Activated T-helper 17 cell treated with anti-CD3 and anti-CD28 coated beads, Interleukin-2, amount 50 U/mL, for 72 hours (primary cell): ENCODE measurements around the gene CLCA1. TPM values are rescaled to one million over a fixed set of nuclear protein-coding genes. Genes with fewer than 3 reads are reported as not detected.
A peak's percentile ranks its signal among the peaks of the same experiment; 100 is the strongest.

Experiments
- ATAC-seq: fragments of 150-1000 bp; cut with Tn5 transposase; replicated peaks from 2 replicates; pipeline ENCODE4 v1.10.0; 2021; ENCODE audit warnings: mild to moderate bottlenecking, moderate library complexity
- H3K27ac Mint-ChIP-seq: one replicate; pipeline ENCODE4 v1.8.0; 2022; ENCODE audit warnings: mixed read lengths
- H3K27me3 Mint-ChIP-seq: one replicate; pipeline ENCODE4 v1.8.0; 2022; ENCODE audit warnings: mixed read lengths
- H3K36me3 Mint-ChIP-seq: one replicate; pipeline ENCODE4 v1.8.0; 2022; ENCODE audit warnings: low read depth, mild to moderate bottlenecking, mixed read lengths
- H3K4me1 Mint-ChIP-seq: one replicate; pipeline ENCODE4 v1.8.0; 2022; ENCODE audit warnings: mixed read lengths
- H3K4me3 Mint-ChIP-seq: one replicate; pipeline ENCODE4 v1.8.0; 2022; ENCODE audit warnings: mild to moderate bottlenecking, mixed read lengths
- H3K9me3 Mint-ChIP-seq: one replicate; pipeline ENCODE4 v1.8.0; 2022; ENCODE audit warnings: mixed read lengths
- total RNA-seq, 2 donors: library from RNA; stranded (reverse); gene quantifications; one replicate each; pipeline ENCODE4 v1.2.3, GENCODE V29; 2022

CLCA1 gene
- total RNA-seq = not detected

GRCh38 chr1:86468501-86468977 is at the start of gene CLCA1:
TSS of gene CLCA1 (plus strand) at chr1:86468927. CDS start at chr1:86468972, 45 bp downstream.
- no peaks in the 10 kb centered on the region for H3K36me3 Mint-ChIP-seq
- no peak within 1 kb of the TSS for H3K27ac Mint-ChIP-seq
- no peaks in the 10 kb centered on the region for H3K9me3 Mint-ChIP-seq
- peaks cover 17% of the 10 kb centered on the region for H3K27me3 Mint-ChIP-seq
- no peak for ATAC-seq
- peaks cover 5% of the 10 kb centered on the region for H3K4me1 Mint-ChIP-seq
- H3K4me3 Mint-ChIP-seq = no peak within 1 kb of the TSS

DNA sequence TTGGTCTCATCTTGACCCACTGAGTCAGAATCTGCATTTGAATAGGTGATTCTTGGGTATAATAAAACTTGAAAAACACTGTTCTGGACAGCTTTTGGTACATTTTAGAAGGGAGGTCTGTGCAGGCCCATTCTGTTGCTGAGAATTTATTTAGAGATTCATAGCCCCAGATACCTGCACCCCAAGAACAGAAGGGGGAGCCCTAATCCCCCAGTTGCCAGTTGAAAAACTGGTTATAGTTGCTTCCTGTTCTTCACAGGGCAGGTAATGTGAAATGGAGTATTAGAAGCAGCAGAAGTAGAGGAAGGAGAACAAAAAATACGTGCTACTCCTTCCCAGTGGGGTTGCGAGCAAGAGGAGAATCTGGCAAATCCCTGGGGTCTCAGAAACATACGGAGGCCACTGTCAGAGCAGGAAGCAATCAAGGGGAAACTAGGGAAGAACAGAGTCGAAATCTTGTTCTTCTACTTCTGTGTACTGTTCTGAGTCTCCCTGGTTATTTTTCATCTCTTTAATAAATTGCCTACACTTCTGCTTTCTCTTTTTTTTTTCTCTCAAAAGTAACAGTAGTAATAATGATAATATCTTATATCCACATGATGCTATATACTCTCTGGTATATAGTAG is 49.3 kb upstream of the CLCA1 start:
- Mint-ChIP-seq H3K4me3 (peak overlapping the region; percentile 7), H3K27me3 (no peaks in the 10 kb centered on the region), H3K9me3 (no peaks in the 10 kb centered on the region), H3K4me1 (no peaks in the 10 kb centered on the region), H3K36me3 (no peaks in the 10 kb centered on the region), H3K27ac (peak overlapping the region; percentile 39)
- ATAC-seq = peak; percentile 63

GRCh38 chr1:86421601-86422280 is 47.0 kb upstream of the CLCA1 start:
- no peak overlapping the region for H3K4me3 Mint-ChIP-seq
- H3K9me3 Mint-ChIP-seq = no peaks in the 10 kb centered on the region
- no peaks in the 10 kb centered on the region for H3K4me1 Mint-ChIP-seq
- no peak for ATAC-seq
- no peaks in the 10 kb centered on the region for H3K36me3 Mint-ChIP-seq
- no peak overlapping the region for H3K27ac Mint-ChIP-seq
- H3K27me3 Mint-ChIP-seq = peaks cover 2% of the 10 kb centered on the region

- no peak for ATAC-seq
- Mint-ChIP-seq H3K9me3 (no peaks in the 10 kb centered on the region), H3K36me3 (no peaks in the 10 kb centered on the region), H3K4me1 (no peaks in the 10 kb centered on the region), H3K27ac (no peak overlapping the region), H3K4me3 (no peak overlapping the region), H3K27me3 (peaks cover 3% of the 10 kb centered on the region)
Measured at GRCh38 chr1:86423473-86423872, 45.3 kb upstream of the CLCA1 start.

- no peak for ATAC-seq
- H3K4me3 Mint-ChIP-seq = no peak within 1 kb of the TSS
- H3K27ac Mint-ChIP-seq = no peak within 1 kb of the TSS
- no peaks in the 10 kb centered on the region for H3K36me3 Mint-ChIP-seq
- H3K4me1 Mint-ChIP-seq = no peaks in the 10 kb centered on the region
- no peaks in the 10 kb centered on the region for H3K9me3 Mint-ChIP-seq
- peaks cover 3% of the 10 kb centered on the region for H3K27me3 Mint-ChIP-seq
Measured at GRCh38 chr1:86423873-86424272, 44.9 kb upstream of the CLCA1 start, which contains the start of gene CLCA2. TSS of gene CLCA2 (plus strand) at chr1:86424171. CDS start at chr1:86424248, 77 bp downstream.

GRCh38 chr1:86429122-86429725 is 39.5 kb upstream of the CLCA1 start:
- no peak overlapping the region for H3K27ac Mint-ChIP-seq
- no peaks in the 10 kb centered on the region for H3K36me3 Mint-ChIP-seq
- H3K4me3 Mint-ChIP-seq = no peak overlapping the region
- H3K27me3 Mint-ChIP-seq = peaks cover 3% of the 10 kb centered on the region
- H3K4me1 Mint-ChIP-seq = no peaks in the 10 kb centered on the region
- no peak for ATAC-seq
- H3K9me3 Mint-ChIP-seq = no peaks in the 10 kb centered on the region

DNA sequence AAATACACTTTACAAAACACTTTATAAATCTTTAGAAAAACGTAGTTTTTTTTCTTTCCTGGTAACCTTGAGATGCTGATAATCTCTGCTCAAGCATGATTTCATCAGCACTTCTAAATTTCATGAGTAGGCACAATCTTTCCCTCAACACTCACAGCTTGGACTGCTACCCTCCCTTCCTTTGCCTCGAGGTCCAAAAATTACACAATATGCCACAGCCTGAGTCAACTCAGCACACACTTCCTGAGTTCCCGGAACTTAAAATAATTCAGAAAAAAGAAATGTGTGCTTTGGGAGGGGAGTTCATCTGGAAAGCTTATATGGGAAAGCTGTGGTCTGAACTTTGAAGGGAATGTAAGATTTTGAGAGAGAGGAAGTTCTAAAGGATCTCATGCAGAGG is 38.9 kb upstream of the CLCA1 start:
- Mint-ChIP-seq H3K36me3 (no peaks in the 10 kb centered on the region), H3K9me3 (no peaks in the 10 kb centered on the region), H3K27me3 (peaks cover 3% of the 10 kb centered on the region), H3K4me1 (no peaks in the 10 kb centered on the region), H3K4me3 (no peak overlapping the region), H3K27ac (no peak overlapping the region)
- ATAC-seq = peak; percentile 98

DNA sequence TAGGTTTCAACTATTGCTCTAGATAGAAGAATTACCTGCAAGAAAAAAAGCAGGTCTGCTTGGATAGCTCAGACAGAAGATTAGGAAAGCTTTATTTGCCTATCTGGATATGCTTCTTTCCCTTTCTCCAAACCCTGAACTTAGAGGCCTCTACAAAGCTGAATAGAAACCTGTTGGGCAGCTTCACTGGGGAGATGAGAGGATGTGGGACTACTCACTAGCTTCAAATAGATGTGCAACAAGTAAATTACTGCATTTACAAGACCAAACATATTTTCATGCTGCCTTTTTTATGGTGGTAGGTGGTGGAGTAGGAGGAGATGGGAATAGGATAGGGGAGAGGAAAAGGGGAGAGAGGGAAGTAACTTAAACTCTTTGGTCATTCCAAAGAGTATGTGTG is 38.4 kb upstream of the CLCA1 start:
- Mint-ChIP-seq H3K36me3 (no peaks in the 10 kb centered on the region), H3K27ac (no peak overlapping the region), H3K9me3 (no peaks in the 10 kb centered on the region), H3K27me3 (peaks cover 3% of the 10 kb centered on the region), H3K4me3 (no peak overlapping the region), H3K4me1 (no peaks in the 10 kb centered on the region)
- ATAC-seq = peak; percentile 11

DNA sequence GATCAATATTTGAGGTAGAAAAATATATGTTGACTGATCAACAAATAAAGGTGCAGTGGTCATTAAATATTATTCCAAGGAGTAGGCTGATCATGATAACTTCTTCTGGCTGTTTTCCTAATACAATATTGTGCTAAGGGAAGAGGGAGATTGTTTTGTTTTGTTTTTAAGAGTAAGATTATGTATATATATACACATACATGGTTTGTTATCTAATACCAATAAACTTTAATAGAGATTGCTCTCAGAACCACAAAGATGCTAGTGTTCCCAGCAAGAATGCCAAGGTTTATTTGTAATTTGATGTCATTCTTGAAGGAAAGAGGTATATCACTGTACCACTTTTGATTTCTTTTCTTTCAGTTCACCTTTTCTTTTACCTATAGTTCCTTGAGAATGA is 34.7 kb upstream of the CLCA1 start:
- Mint-ChIP-seq H3K36me3 (no peaks in the 10 kb centered on the region), H3K27ac (no peak overlapping the region), H3K9me3 (no peaks in the 10 kb centered on the region), H3K4me1 (no peaks in the 10 kb centered on the region), H3K4me3 (no peak overlapping the region), H3K27me3 (peaks cover 8% of the 10 kb centered on the region)
- ATAC-seq = no peak

DNA sequence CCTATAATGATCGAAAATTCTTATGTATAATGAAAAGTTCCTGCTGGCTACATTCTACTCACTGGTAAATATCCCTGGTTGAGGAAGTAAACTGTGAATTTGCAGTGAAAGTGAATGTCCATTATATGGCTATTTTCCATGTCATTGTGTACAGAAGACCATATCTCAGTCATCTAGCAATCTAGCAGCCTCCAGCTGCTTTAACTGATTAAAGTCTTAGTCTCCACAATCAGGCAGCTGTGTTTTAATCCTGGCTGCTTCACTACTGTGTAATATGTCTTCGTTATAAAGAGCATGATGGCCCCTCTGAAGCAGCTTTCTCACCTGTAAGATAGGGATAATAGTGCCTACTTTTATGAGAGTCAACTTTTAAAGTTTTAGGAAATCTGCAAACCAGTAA is 33.4 kb upstream of the CLCA1 start:
- Mint-ChIP-seq H3K4me1 (no peaks in the 10 kb centered on the region), H3K4me3 (no peak overlapping the region), H3K27ac (no peak overlapping the region), H3K9me3 (no peaks in the 10 kb centered on the region), H3K36me3 (no peaks in the 10 kb centered on the region), H3K27me3 (peaks cover 8% of the 10 kb centered on the region)
- ATAC-seq = no peak

GRCh38 chr1:86436041-86436440 is 32.7 kb upstream of the CLCA1 start:
- ATAC-seq = no peak
- Mint-ChIP-seq H3K4me1 (no peaks in the 10 kb centered on the region), H3K27ac (no peak overlapping the region), H3K4me3 (no peak overlapping the region), H3K9me3 (no peaks in the 10 kb centered on the region), H3K27me3 (peaks cover 8% of the 10 kb centered on the region), H3K36me3 (no peaks in the 10 kb centered on the region)

- H3K4me3 Mint-ChIP-seq = no peak overlapping the region
- H3K27ac Mint-ChIP-seq = no peak overlapping the region
- no peaks in the 10 kb centered on the region for H3K9me3 Mint-ChIP-seq
- H3K36me3 Mint-ChIP-seq = no peaks in the 10 kb centered on the region
- ATAC-seq = no peak
- H3K4me1 Mint-ChIP-seq = peaks cover 4% of the 10 kb centered on the region
- H3K27me3 Mint-ChIP-seq = peaks cover 8% of the 10 kb centered on the region
Measured at GRCh38 chr1:86441581-86441980, 27.1 kb upstream of the CLCA1 start.

DNA sequence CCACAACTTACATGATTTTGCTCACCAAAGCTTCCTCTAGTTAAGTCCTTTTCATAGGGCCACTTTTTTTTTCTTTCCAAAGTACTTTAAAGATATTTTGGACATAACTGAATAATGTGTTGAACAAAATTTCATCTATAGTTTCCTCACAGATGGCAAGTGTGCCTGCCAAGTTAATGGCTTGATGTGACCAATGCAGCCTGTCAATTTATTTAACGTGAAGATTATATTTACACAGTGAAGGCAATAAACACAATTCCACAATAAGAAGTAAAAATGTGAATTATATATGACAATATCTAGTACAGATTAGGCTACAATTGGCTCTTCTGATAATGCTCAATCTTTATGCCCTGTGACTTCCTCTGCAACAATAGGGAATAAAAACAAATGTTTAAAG is 26.7 kb upstream of the CLCA1 start:
- no peak overlapping the region for H3K4me3 Mint-ChIP-seq
- no peak overlapping the region for H3K27ac Mint-ChIP-seq
- ATAC-seq = no peak
- H3K4me1 Mint-ChIP-seq = peaks cover 4% of the 10 kb centered on the region
- no peaks in the 10 kb centered on the region for H3K36me3 Mint-ChIP-seq
- peaks cover 7% of the 10 kb centered on the region for H3K27me3 Mint-ChIP-seq
- H3K9me3 Mint-ChIP-seq = no peaks in the 10 kb centered on the region

DNA sequence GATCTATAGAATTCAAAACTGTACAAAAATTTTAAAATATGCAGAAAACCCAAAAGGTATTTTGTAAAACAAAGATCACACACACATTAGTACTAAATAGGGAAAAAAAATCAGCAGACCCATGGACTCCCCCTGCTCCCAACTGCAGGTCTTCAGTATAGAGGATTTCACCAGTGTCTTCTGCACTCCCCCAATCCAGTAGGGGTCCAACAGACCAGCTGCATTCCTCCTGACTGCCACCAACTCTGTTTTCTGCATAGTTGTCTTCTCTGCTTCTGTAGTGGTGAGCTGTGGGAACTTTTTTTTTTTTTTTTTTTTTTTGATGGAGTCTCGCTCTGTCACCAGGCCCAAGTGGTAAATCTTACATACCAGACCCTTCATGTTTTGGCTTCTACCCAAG is 22.8 kb upstream of the CLCA1 start:
- H3K4me3 Mint-ChIP-seq = no peak overlapping the region
- H3K9me3 Mint-ChIP-seq = no peaks in the 10 kb centered on the region
- H3K27ac Mint-ChIP-seq = no peak overlapping the region
- no peak for ATAC-seq
- H3K27me3 Mint-ChIP-seq = no peaks in the 10 kb centered on the region
- no peaks in the 10 kb centered on the region for H3K36me3 Mint-ChIP-seq
- H3K4me1 Mint-ChIP-seq = peaks cover 4% of the 10 kb centered on the region

GRCh38 chr1:86447198-86447790 is 21.4 kb upstream of the CLCA1 start:
- no peaks in the 10 kb centered on the region for H3K27me3 Mint-ChIP-seq
- H3K36me3 Mint-ChIP-seq = no peaks in the 10 kb centered on the region
- no peaks in the 10 kb centered on the region for H3K9me3 Mint-ChIP-seq
- peaks cover 4% of the 10 kb centered on the region for H3K4me1 Mint-ChIP-seq
- ATAC-seq = no peak
- no peak overlapping the region for H3K27ac Mint-ChIP-seq
- no peak overlapping the region for H3K4me3 Mint-ChIP-seq
